Cortex of kidney (tissue), 1 donor: ENCODE measurements around the gene WIZ.

Experiments used
- DNase-seq: peaks from one replicate; lab custom pipeline; 2025; lab: John Stamatoyannopoulos, UW

WIZ gene

DNA sequence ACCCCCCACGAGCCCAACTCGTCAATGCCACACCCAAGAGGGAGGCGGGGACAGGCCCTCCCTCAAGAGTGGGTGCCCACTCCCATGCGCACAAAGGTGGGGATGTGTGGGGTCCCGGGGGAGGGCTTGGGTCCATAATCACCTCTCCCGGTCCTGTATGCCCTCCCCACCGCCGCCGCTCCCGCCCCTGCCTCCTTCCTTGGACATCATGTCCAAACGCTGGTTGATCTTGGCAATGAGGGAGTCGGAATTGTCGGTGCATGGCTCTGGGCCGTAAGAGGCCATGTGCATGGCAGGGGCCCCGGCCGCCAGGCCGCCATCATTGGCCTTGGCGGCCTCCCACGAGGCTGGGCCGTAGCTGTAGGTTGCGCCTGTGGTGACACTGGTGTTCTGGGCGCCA lies 76.1 kb downstream of the WIZ start:
- no peak for DNase-seq

DNA sequence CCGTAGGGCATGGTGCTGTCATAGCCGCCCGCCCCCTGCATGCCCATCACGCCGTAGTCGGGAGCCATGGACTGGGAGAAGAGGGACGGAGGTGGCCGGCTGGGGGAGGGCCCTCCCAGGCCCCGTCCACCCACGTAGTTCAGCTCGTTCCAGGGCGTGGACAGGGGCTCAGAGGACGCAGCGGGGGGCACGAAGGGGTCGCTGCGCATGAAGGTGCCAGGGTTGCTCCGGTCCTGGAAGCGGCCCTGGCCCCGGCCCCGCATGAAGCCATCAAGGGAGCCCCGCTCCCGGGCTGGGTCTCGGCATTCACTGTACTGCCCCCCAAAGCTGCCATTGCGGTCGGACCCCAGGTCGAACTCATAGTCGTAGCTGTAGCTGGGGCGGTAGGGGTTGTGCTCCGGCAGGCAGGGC lies 76.9 kb downstream of the WIZ start:
- no peak for DNase-seq

- no peak for DNase-seq
These were observed 77.3 kb downstream of the WIZ start for GRCh38 chr19:15372470-15372869.

DNA sequence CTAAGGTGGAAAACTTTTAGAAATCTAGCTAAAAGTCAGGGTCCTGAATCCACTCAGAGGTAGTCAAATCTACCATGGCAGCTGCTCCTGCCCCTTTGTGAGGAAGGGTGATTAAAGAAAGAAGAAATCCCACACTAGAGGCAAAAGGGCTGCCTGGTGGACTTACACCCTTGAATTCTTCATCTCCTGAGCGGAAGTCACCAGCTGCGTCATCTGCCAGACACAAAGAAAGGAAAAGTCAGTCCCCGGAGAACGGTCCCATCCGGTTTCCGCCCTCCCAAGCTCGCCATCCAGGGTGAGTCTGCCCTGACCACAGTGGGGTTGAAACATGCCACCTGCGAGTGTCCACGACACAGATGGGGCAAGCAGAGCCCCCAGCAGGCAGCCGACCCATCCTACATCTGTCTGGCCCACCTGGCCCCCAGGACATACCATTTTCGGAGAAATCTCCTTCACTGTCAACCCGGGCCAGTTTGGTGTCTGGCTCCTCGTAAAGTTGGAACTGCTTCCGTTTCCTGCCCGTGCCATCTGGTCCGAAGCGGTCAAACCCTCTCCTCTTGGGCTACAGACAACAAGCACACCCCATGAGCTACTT lies 77.9 kb downstream of the WIZ start:
- no peak for DNase-seq

GRCh38 chr19:15371119-15371518 lies 78.6 kb downstream of the WIZ start:
- no peak for DNase-seq
